GM20000 (cell line): ENCODE data around the gene SERPINB6.
"Not testable (repeated sequence)": the region's sequence is repeated elsewhere in the genome, so short reads cannot be mapped to it uniquely, and the experiment has no call there.

Experiments used
- DNase-seq: peaks from one replicate; pipeline ENCODE4 v3.0.0; 2012; ENCODE audit warnings: low spot score
- CTCF ChIP-seq: IDR thresholded peaks from 2 replicates; pipeline ENCODE4 v1.5.1; 2012; ENCODE audit warnings: mild to moderate bottlenecking, control low read depth; ENCODE audit errors: extremely low read depth, missing control alignments

The SERPINB6 gene

GRCh38 chr6:2977799-2978590 lies 6.6 kb upstream of the SERPINB6 start:
- no peak for TF ChIP-seq CTCF
- no peak for DNase-seq

GRCh38 chr6:2977290-2977689 lies 5.9 kb upstream of the SERPINB6 start:
- no peak for TF ChIP-seq CTCF
- no peak for DNase-seq

- DNase-seq = no peak
- TF ChIP-seq CTCF = no peak
Measured at GRCh38 chr6:2976571-2977085, 5.3 kb upstream of the SERPINB6 start.

GRCh38 chr6:2976060-2976459 lies 4.7 kb upstream of the SERPINB6 start:
- DNase-seq = no peak
- no peak for TF ChIP-seq CTCF

- TF ChIP-seq CTCF = no peak
Measured at GRCh38 chr6:2973676-2974075, 2.3 kb upstream of the SERPINB6 start.

GRCh38 chr6:2973180-2973579 lies 1.8 kb upstream of the SERPINB6 start:
- not testable (repeated sequence) for DNase-seq

More at GRCh38 chr6:2973676-2974075, 2.3 kb upstream of the SERPINB6 start:
- DNase-seq = no peak

GRCh38 chr6:2972685-2973084 lies 1.3 kb upstream of the SERPINB6 start:
- DNase-seq = not testable (repeated sequence)

- DNase-seq = not testable (repeated sequence)
Measured at GRCh38 chr6:2972219-2972487, 786 bp upstream of the SERPINB6 start.

GRCh38 chr6:2970753-2971419 lies 481 bp downstream of the SERPINB6 start:
- peak; percentile 65 for DNase-seq
- no peak for TF ChIP-seq CTCF
